SU-DHL-6 (cell line): ENCODE measurements around the gene GPR78.

ENCODE experiments used
- H2AFZ ChIP-seq: fragments of 200-600 bp; sonication (generic); 2 replicates; pipeline ENCODE4 v1.6.1; 2014; ENCODE audit warnings: low read depth, mild to moderate bottlenecking, moderate library complexity, mixed read lengths, antibody characterized with exemption, low read length; ENCODE audit not compliant: severe bottlenecking
- H3F3A ChIP-seq: fragments of 200-600 bp; shearing (Covaris generic); 2 replicates; pipeline ENCODE4 v1.6.0; 2016; ENCODE audit warnings: antibody characterized with exemption, mild to moderate bottlenecking; ENCODE audit not compliant: insufficient read depth
- H3K27ac ChIP-seq: fragments of 200-600 bp; sonication (generic); 2 replicates; pipeline ENCODE4 v1.5.1; 2016; ENCODE audit warnings: low read depth, mild to moderate bottlenecking, low read length, moderate library complexity, mixed read lengths
- H3K27me3 ChIP-seq: fragments of 200-600 bp; sonication (generic), shearing (Covaris generic); 2 replicates; pipeline ENCODE4 v1.6.0; 2014; ENCODE audit warnings: mild to moderate bottlenecking, low read length
- H3K36me3 ChIP-seq: fragments of 200-600 bp; sonication (generic); 2 replicates; pipeline ENCODE4 v1.6.1; 2014; ENCODE audit warnings: mild to moderate bottlenecking, low read length, mixed read lengths
- H3K4me2 ChIP-seq: fragments of 300-600, 200-600 bp; shearing (Covaris generic), sonication (generic); 2 replicates; pipeline ENCODE4 v1.6.0; 2014; ENCODE audit warnings: low read length, low read depth, mild to moderate bottlenecking; ENCODE audit not compliant: poor library complexity, severe bottlenecking
- H3K4me3 ChIP-seq: fragments of 200-600 bp; sonication (generic); 2 replicates; pipeline ENCODE4 v1.5.1; 2014; ENCODE audit warnings: antibody characterized with exemption, low read length, mild to moderate bottlenecking, mixed read lengths; ENCODE audit not compliant: insufficient read depth, poor library complexity, severe bottlenecking
- H3K79me2 ChIP-seq: fragments of 200-600 bp; sonication (generic); 2 replicates; pipeline ENCODE4 v1.6.1; 2014; ENCODE audit warnings: mild to moderate bottlenecking, low read length, moderate library complexity; ENCODE audit not compliant: insufficient read depth
- H3K9ac ChIP-seq: fragments of 200-600 bp; sonication (generic); 2 replicates; pipeline ENCODE4 v1.7.0; 2014; ENCODE audit warnings: mild to moderate bottlenecking, low read length
- H3K9me2 ChIP-seq: fragments of 200-600 bp; sonication (generic); replicated peaks from 2 replicates; pipeline ENCODE4 v1.6.1; 2014; ENCODE audit warnings: low read length; ENCODE audit not compliant: insufficient read depth
- H3K9me3 ChIP-seq: fragments of 200-600 bp; sonication (generic); 2 replicates; pipeline ENCODE4 v1.6.1; 2014; ENCODE audit warnings: low read length, mixed read lengths; ENCODE audit not compliant: insufficient read depth
- H4K20me1 ChIP-seq: fragments of 200-600 bp; sonication (generic); 2 replicates; pipeline ENCODE4 v1.6.1; 2014; ENCODE audit warnings: low read depth, mild to moderate bottlenecking, antibody characterized with exemption, low read length, moderate library complexity, mixed read lengths
- CTCF ChIP-seq: fragments of 200-600 bp; sonication (generic); IDR thresholded peaks from one replicate; pipeline ENCODE4 v1.5.1; 2017; ENCODE audit warnings: antibody characterized with exemption, mild to moderate bottlenecking, low read length, moderate library complexity; ENCODE audit not compliant: insufficient read depth, poor library complexity, severe bottlenecking
- EZH2phosphoT487 ChIP-seq: fragments of 200-600 bp; sonication (generic), shearing (Covaris generic); conservative IDR thresholded peaks from 2 replicates; pipeline ENCODE4 v1.6.1; 2018; ENCODE audit warnings: mild to moderate bottlenecking, antibody characterized with exemption, low read length, moderate library complexity, mixed read lengths

Gene GPR78

GRCh38 chr4:8601086-8601485 is 20.9 kb downstream of the GPR78 start:
- Histone ChIP-seq H4K20me1 (no peaks in the 10 kb centered on the region), H3K4me2 (no peak overlapping the region), H3F3A (no peaks in the 10 kb centered on the region), H3K27me3 (no peaks in the 10 kb centered on the region), H3K9me2 (no peaks in the 10 kb centered on the region), H3K36me3 (no peaks in the 10 kb centered on the region), H3K9me3 (no peaks in the 10 kb centered on the region), H3K27ac (no peak overlapping the region), H3K9ac (no peak overlapping the region), H3K79me2 (no peaks in the 10 kb centered on the region), H2AFZ (no peak overlapping the region), H3K4me3 (no peak overlapping the region)
- TF ChIP-seq CTCF: no peak
- no peak for TF ChIP-seq EZH2phosphoT487

- Histone ChIP-seq H3K4me3 (no peak overlapping the region), H2AFZ (no peak overlapping the region), H3K4me2 (no peak overlapping the region), H3K9me2 (no peaks in the 10 kb centered on the region), H3K36me3 (no peaks in the 10 kb centered on the region), H3K27me3 (no peaks in the 10 kb centered on the region), H3K9ac (no peak overlapping the region), H3K27ac (no peak overlapping the region), H3F3A (no peaks in the 10 kb centered on the region), H3K9me3 (no peaks in the 10 kb centered on the region), H3K79me2 (no peaks in the 10 kb centered on the region), H4K20me1 (no peaks in the 10 kb centered on the region)
- TF ChIP-seq EZH2phosphoT487 (no peak), CTCF (no peak)
Measured at GRCh38 chr4:8601556-8601955, 21.4 kb downstream of the GPR78 start.

- no peak for TF ChIP-seq CTCF
- no peak for TF ChIP-seq EZH2phosphoT487
- H4K20me1 ChIP-seq: no peaks in the 10 kb centered on the region
- H3K4me2 ChIP-seq: no peak overlapping the region
- H3K9me2 ChIP-seq: no peaks in the 10 kb centered on the region
- no peaks in the 10 kb centered on the region for H3K79me2 ChIP-seq
- H3K9ac ChIP-seq: no peak overlapping the region
- no peak overlapping the region for H3K27ac ChIP-seq
- H3K9me3 ChIP-seq: no peaks in the 10 kb centered on the region
- no peak overlapping the region for H3K4me3 ChIP-seq
- no peaks in the 10 kb centered on the region for H3F3A ChIP-seq
- no peak overlapping the region for H2AFZ ChIP-seq
- H3K36me3 ChIP-seq: no peaks in the 10 kb centered on the region
- no peaks in the 10 kb centered on the region for H3K27me3 ChIP-seq
Measured at GRCh38 chr4:8602686-8603430, 22.7 kb downstream of the GPR78 start.
